GM21786 (cell line): ENCODE measurements around the gene C1QTNF8.

Experiments used
- ATAC-seq: cut with Tn5 transposase; IDR thresholded peaks from one replicate; pipeline ENCODE4 v1.9.1; 2021; ENCODE audit not compliant: unreplicated experiment

The C1QTNF8 gene

GRCh38 chr16:1109648-1110047 is 13.6 kb upstream of the C1QTNF8 start:
- ATAC-seq: no peak

DNA sequence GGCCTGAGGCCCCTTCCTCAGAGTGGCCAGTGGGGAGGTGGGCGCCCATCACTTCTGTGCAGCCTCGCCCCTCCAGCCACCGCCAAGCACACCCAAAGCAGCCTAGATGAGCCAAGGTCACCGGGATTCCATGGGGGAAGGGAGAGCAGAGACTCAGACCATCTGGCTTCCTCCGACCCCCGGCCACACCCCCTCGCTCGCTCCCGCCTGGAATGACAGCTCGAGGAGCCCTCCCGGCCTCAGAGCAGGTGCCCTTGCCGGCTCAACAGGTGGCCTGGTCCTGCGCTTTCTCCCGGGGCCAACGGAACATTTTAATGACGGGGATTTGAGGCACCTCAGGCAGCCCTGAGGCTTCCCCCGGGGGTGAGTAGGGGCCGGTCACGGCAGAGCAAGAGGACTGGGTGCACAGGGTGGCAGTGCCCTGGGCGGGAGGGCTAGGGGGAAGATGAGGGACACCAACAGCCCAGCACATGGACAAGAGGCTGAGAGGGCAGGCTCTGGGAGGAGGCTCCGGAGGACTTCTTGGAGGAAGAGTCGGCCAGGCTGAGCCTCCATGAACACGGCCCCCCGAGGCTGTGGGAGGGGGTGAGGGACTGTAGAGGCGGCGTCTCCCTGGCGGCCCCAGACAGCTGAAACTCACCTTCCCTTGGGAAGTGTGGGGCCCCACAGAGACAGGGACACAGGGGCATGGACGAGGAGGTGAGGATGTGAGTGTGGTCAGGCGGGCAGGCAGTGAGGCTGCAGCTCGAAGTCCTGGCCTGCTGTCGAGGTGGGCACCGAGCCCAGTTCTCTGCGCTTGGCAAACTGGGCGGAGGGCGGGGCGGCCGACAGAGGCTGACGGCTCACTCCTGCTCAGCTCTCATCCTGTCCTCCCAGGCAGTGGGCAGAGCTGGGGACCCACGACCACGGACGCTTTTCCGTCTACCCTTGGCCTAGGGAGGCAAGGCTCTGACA is 12.5 kb upstream of the C1QTNF8 start:
- no peak for ATAC-seq

GRCh38 chr16:1107731-1108130 is 11.7 kb upstream of the C1QTNF8 start:
- no peak for ATAC-seq

DNA sequence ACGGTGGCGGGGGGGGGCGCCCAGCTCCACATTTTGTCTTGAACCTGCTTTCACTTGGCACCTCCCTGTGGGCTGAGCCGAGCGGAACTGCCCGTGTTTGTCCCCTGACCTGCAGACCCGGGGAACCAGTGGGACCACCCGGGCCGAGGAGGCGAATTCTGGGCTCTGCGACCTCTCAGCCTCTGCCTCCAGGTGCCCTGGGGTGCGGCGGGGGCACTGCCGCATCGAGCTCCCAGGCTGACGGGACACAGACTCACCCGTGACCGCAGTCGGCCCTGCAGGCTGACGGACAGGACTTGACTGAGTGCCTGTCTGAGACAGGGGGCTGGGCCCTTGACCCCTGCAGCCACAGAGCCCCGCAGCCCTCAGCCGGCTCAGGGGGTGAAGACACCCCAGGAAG is 11.1 kb upstream of the C1QTNF8 start:
- no peak for ATAC-seq

DNA sequence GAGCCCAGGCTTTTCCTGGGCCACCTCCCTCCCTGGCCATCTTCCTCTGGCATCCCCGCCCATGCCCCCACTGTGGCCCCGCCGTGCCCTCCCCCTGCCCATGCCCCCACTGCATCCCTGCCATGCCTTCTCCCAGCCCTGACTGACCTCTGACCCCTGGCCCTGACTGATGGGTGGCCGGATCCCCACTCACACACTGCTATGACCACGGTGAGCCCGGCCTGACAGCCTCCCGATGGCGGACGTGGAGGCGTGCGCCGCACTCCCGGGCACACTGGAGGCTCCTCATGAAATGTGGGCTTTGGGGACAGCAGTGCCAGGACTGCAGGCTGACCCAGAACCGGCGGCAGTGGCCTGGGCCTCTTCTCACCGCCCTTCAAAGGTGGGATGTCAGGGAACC is 10.6 kb upstream of the C1QTNF8 start:
- ATAC-seq: no peak

GRCh38 chr16:1105888-1106620 is 10.0 kb upstream of the C1QTNF8 start:
- no peak for ATAC-seq

DNA sequence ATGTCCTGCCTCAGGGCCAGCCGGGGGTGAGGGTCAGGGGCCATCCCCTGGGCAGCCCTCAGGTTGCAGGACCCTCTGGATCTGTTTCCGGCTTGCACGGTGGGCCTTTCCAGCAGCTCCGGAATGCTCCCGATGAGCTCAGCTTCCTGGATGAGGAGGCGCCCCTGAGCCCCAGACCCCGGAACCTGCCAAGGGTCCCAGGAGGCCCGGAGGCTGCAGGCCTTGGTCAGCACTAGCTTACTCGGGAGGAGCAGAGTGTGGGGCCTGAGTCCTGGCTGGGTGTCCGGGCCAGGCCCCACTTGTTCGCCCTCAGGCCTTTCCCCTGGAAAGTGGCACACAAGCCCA is 7.6 kb upstream of the C1QTNF8 start:
- no peak for ATAC-seq

DNA sequence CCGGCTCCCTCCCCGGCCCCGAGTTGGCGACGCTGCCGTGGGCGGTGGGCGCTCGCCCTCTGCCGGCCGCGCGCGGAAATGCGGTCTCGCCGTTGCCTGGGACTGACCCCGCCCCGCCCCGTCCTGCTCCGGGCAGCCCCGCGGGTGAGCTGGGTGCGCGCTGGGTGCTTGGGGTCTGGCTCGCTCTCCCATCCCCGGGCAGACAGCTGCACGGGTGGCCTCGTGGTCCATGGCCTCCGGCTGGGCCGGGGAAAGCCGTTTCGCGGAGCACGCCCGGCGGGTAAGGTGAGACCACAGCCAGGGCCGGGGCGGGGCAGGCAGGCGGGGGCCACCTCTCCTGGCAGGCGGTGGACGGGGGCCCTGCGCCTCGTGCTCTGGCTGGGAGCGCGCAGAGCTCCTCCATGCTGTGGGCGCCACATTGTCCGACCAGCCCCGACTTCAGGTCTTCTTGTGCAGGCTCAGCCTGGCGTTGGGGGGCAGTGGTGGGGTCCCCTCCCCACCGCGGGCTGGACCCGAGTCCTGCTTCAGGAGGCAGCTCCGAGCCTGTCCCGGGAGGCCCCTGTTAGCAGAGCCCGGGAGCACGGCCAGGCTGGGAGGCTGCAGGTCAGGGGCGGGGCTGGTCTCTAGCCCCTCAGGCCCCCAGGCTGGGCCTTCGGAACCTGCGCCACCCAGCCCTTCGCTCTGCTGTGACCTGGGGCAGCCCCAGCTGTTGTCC is 7.0 kb upstream of the C1QTNF8 start:
- ATAC-seq: no peak

GRCh38 chr16:1102333-1102700 is 6.3 kb upstream of the C1QTNF8 start:
- ATAC-seq: no peak

DNA sequence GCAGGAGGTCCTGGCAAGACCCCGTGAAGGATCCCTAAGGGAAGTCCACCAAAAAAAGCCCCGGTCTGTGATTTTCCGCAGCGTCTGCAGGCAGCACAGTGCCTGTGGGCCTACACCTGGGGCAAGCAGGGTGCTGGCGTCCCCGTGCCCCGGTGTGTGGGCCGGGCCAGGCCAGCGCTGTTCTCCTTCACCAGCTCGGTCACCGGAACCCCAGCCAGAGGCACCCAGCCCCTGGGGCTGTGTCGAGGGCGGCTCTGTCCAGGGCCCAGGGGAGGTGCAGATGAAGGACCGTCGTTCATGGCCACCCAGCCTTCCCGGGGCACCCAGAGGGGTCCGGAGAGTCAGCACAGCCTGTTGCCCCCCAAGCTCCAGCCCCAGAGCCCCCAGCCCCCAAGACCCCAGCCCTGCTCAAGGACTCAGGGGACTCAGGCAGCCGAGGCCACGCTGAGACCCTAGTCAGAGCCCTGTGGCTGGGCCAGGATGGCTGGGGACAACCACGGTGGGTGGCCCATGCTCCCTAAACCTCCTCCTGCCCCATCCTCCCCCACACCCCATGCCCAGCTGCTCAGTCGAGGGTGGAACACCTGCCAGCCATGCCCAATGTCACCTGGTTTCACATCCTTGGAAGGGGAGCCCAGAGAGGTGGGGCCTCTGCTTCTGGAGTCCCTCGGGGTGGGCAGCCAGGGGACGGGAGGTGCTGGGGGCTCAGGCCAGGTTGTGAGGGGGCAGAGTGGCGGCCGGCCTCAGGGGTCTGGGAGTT is 5.7 kb upstream of the C1QTNF8 start:
- ATAC-seq: no peak

- no peak for ATAC-seq
Measured at GRCh38 chr16:1101133-1101532, 5.1 kb upstream of the C1QTNF8 start.

DNA sequence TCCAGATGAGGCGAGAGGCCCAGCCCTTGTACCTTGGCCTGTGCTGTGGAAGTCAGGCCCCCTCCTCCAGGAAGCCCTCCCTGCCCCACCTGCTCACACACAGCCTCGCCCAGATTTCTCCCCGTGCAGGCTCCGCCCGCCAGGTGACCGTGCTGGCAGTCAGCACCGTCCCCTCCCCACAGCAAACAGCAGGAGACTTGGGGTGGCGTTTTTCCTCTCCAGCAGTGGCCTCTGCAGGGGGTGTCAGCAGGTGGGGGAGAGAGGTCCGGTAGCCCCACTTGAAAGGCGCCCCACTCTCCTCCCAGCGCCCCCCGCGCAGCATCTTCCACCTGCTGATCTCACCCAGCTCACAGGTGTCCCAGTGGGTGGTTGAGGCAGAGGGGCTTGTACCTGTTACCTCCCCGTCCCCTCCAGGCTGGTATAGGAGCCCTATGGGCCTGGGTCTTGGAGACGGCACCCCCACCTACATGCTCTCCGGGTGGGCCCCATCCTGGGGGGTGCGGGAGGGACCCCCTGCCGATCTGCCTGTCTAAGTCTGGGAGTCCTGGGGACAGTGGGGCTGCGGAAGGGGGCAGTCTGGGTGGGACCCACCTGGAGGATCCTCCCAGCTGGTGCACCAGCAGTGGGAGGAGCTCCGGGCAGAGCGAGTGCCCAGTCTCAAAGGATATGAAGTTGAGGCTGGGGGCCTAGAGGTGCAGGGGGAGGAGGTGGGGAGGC is 4.2 kb upstream of the C1QTNF8 start:
- no peak for ATAC-seq

GRCh38 chr16:1099189-1100083 is 3.4 kb upstream of the C1QTNF8 start:
- no peak for ATAC-seq

GRCh38 chr16:1098266-1098991 is 2.4 kb upstream of the C1QTNF8 start:
- no peak for ATAC-seq

GRCh38 chr16:1097800-1098199 is 1.8 kb upstream of the C1QTNF8 start:
- ATAC-seq: no peak

DNA sequence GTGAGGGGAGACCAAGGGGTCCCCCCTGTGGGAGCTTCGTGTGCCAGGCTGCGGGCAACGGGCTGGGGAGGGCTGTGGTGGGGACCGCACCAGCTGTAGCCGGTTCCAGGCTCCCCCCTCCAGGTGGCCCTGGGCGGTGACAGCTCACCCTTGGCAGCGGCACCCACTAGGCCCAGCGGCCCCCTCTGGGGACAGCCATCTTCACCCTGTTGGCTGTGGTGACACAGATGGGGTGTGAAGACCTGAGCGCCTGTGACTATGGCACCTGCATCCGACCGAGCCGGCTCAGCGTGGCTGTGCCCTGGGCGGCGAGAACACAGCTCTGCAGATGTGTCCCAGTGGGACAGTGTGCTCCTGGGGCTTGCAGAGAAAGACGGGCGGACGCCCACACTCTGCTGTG is 1.1 kb upstream of the C1QTNF8 start:
- ATAC-seq: no peak

DNA sequence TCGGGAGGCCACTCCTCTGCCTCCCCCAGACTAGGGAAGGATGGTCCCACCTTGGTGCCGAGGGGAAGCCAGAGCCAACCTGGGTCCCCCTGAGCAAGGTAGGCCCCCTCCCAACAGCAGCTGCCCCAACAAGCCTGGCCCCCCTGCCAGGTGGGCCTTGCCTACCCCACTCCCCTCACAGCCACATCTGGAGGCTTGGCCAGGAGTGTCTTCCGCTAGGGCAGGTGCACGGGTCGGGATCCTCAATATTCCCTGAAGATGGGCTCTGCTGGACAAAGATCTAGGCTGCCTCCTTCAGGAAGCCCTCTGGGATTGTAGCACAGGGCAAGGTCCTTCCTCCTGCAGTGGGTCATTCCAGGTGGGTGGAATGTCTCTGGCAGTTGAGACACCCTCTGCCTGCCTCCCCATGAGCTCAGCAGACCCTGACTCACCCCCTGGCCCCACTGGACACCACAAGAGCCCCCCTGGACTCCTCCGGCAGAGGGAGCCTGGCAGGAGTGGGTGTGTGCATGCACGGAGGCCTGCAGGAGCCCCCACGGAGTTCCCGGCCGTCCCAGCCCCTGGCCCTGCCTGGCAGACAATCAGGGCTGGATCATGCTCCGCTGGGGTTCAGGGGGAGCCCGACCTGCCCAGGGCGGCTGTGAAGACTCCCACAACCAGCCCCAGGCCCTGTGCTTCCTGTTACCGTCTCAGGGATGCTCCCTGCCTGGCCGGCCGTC is 435 bp downstream of the C1QTNF8 start:
- ATAC-seq: no peak
